Hepatocyte (in vitro differentiated cells): Measurements from ENCODE around the gene USP22. TPM values are rescaled to one million over a fixed set of nuclear protein-coding genes. Genes with fewer than 3 reads are reported as not detected.

Source experiments
- DNase-seq: peaks from one replicate; pipeline ENCODE4 v3.0.0-alpha.2; 2016; ENCODE audit warnings: low spot score
- H2AFZ ChIP-seq: fragments of 200-600 bp; sonication (generic); 2 replicates; pipeline ENCODE4 v1.6.0; 2016; ENCODE audit warnings: antibody characterized with exemption, mild to moderate bottlenecking
- H3K27ac ChIP-seq: fragments of 200-600 bp; sonication (generic); 2 replicates; pipeline ENCODE4 v1.5.1; 2016; ENCODE audit warnings: mild to moderate bottlenecking
- H3K27me3 ChIP-seq: fragments of 200-600 bp; sonication (generic); 2 replicates; pipeline ENCODE4 v1.6.1; 2016
- H3K36me3 ChIP-seq: fragments of 200-600 bp; sonication (generic); replicated peaks from 2 replicates; pipeline ENCODE4 v1.5.1; 2016; ENCODE audit warnings: low read depth; ENCODE audit not compliant: insufficient read depth
- H3K4me1 ChIP-seq: fragments of 200-600 bp; sonication (generic); 2 replicates; pipeline ENCODE4 v1.5.1; 2016; ENCODE audit warnings: mild to moderate bottlenecking, moderate library complexity; ENCODE audit not compliant: insufficient read depth
- H3K4me2 ChIP-seq: fragments of 200-600 bp; sonication (generic); 2 replicates; pipeline ENCODE4 v1.6.0; 2016
- H3K4me3 ChIP-seq: fragments of 200-600 bp; sonication (generic); 2 replicates; pipeline ENCODE4 v1.5.1; 2016; ENCODE audit warnings: mild to moderate bottlenecking
- H3K79me2 ChIP-seq: fragments of 200-600 bp; sonication (generic); 2 replicates; pipeline ENCODE4 v1.6.0; 2017; ENCODE audit warnings: mild to moderate bottlenecking
- H3K9me2 ChIP-seq: fragments of 200-600 bp; sonication (generic); replicated peaks from 2 replicates; pipeline ENCODE4 v1.6.0; 2017; ENCODE audit warnings: mild to moderate bottlenecking; ENCODE audit not compliant: insufficient read depth
- H3K9me3 ChIP-seq: fragments of 200-600 bp; sonication (generic); 2 replicates; pipeline ENCODE4 v1.5.1; 2016; ENCODE audit warnings: low read depth, mild to moderate bottlenecking
- H4K20me1 ChIP-seq: fragments of 200-600 bp; sonication (generic); 2 replicates; pipeline ENCODE4 v1.6.0; 2016; ENCODE audit warnings: mild to moderate bottlenecking; ENCODE audit not compliant: insufficient read depth, poor library complexity, severe bottlenecking
- CTCF ChIP-seq: fragments of 200-600 bp; sonication (generic); IDR thresholded peaks from 2 replicates; pipeline ENCODE4 v1.5.1; 2016; ENCODE audit warnings: antibody characterized with exemption, mild to moderate bottlenecking; ENCODE audit not compliant: poor library complexity
- EZH2 ChIP-seq: fragments of 200-600 bp; sonication (generic); IDR thresholded peaks from 2 replicates; pipeline ENCODE4 v1.6.1; 2016; ENCODE audit warnings: antibody characterized with exemption, mild to moderate bottlenecking, borderline replicate concordance
- EZH2phosphoT487 ChIP-seq: fragments of 200-600 bp; sonication (generic); IDR thresholded peaks from one replicate; pipeline ENCODE4 v1.6.1; 2018; ENCODE audit warnings: antibody characterized with exemption, mild to moderate bottlenecking, low read depth, moderate library complexity; ENCODE audit not compliant: unreplicated experiment, severe bottlenecking
- WGBS: methylation state at CpG from one replicate; pipeline ENCODE4 v1.1.6; 2016; ENCODE audit warnings: low lambda C conversion rate; ENCODE audit errors: missing lambda C conversion rate; 5-methylcytosine and 5-hydroxymethylcytosine counted together
- polyA plus RNA-seq: library from polyadenylated mRNA; unstranded; fragments of >200 nt; fragmentation: Nextera tagmentation; extraction: Ambion mirVana; gene quantifications from 2 replicates; pipeline ENCODE4 v1.2.1, GENCODE V29; 2016
- total RNA-seq: library from RNA; depleted of rRNA; stranded (reverse); fragments of >200 nt; gene quantifications from 2 replicates; pipeline ENCODE4 v1.2.3, GENCODE V29; 2014

USP22 gene
- total and polyA plus RNA-seq, 2 experiments from 2014 or later: 84.0 to 157 TPM

- Histone ChIP-seq H2AFZ (no peak overlapping the region), H4K20me1 (peaks cover 5% of the 10 kb centered on the region), H3K79me2 (no peaks in the 10 kb centered on the region), H3K36me3 (no peaks in the 10 kb centered on the region), H3K4me2 (no peak overlapping the region), H3K9me2 (no peaks in the 10 kb centered on the region), H3K4me1 (no peaks in the 10 kb centered on the region), H3K27ac (peak overlapping the region; percentile 78), H3K9me3 (no peaks in the 10 kb centered on the region), H3K4me3 (no peak overlapping the region), H3K27me3 (no peaks in the 10 kb centered on the region)
- whole genome bisulfite sequencing: 97% methylated on average over 18 of the region's 18 CpGs
- no peak for TF ChIP-seq CTCF
- TF ChIP-seq EZH2phosphoT487: no peak
- TF ChIP-seq EZH2: no peak
- peak; percentile 3 for DNase-seq
Measured at GRCh38 chr17:20993863-20994778, 48.7 kb downstream of the USP22 start.

DNA sequence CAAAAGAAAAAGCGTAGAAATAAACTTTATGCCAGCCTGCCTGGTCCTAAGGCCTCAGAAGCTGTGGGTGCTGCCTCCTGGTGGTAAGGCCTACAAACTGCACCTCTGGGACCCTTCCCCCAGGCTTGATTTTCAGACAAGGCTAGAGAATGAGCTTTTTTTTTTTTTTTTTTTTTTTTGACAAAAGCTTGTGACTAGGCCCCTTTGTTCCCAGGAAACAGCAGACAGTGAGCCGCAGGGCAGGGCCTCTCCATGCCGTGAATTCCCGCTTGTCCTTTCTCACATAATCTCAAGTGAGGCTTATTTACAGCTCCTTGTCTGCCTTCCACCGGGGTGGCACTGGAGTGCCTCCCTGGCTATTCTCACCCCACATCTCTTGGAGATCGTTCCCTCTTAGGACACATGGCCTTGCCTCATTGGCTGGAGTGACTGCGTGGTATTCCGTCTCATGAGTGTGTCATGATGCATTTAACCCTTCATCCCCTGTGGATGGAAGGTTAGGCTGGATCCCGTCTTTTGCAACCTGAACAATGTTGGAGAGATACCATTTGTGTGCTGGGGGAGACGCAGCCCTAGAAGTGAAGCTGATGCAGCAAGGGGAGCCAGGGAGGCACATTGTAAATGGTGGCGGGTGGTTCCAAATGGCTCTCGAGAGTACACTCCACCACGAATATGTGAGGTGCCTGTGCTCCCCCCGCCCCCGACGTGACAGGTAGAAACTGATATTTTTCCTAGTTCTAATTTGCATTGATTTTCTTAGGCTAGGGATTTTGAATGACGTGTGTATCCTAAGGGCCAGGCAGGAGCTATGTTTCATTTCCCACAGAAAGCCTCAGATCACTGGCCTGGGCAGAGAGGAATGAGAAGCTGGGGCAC lies 49.6 kb downstream of the USP22 start:
- no peak for TF ChIP-seq EZH2
- peak; percentile 95 for TF ChIP-seq CTCF
- TF ChIP-seq EZH2phosphoT487: no peak
- Histone ChIP-seq H3K79me2 (no peaks in the 10 kb centered on the region), H3K27ac (peak overlapping the region; percentile 78), H3K9me2 (no peaks in the 10 kb centered on the region), H3K4me1 (no peaks in the 10 kb centered on the region), H2AFZ (no peak overlapping the region), H3K36me3 (no peaks in the 10 kb centered on the region), H4K20me1 (no peaks in the 10 kb centered on the region), H3K9me3 (no peaks in the 10 kb centered on the region), H3K27me3 (no peaks in the 10 kb centered on the region), H3K4me3 (no peak overlapping the region), H3K4me2 (peak overlapping the region; percentile 57)
- WGBS: 56% methylated on average over 17 of the region's 17 CpGs
- peak; percentile 85 for DNase-seq

DNA sequence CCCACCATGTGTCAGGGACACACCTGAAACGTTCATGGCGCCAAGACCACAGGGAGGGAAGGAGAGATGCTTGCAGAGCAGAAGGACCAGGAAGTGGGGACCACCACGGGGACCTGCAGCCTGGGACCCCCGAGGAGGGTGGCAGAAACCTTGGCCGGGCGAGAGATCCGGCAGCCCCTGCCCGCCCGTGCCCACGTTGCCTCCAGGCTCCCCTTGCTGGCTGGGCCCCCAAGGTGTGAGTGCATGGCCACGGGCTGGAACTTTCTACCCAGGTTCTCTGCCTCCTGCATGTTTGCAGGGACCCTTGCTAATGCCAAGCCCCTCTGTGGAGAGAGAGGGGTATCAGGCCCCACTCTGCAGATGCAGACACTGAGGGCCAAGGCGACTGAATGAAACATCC lies 50.4 kb downstream of the USP22 start:
- Histone ChIP-seq H3K27ac (no peak overlapping the region), H3K9me2 (no peaks in the 10 kb centered on the region), H3K9me3 (no peaks in the 10 kb centered on the region), H3K79me2 (no peaks in the 10 kb centered on the region), H3K27me3 (no peaks in the 10 kb centered on the region), H3K4me3 (no peak overlapping the region), H2AFZ (no peak overlapping the region), H3K36me3 (no peaks in the 10 kb centered on the region), H3K4me1 (no peaks in the 10 kb centered on the region), H4K20me1 (no peaks in the 10 kb centered on the region), H3K4me2 (peak overlapping the region; percentile 57)
- TF ChIP-seq EZH2phosphoT487 (no peak), CTCF (no peak), EZH2 (no peak)
- WGBS: 96% methylated on average over 10 of the region's 12 CpGs
- no peak for DNase-seq
